Measurements from ENCODE around the gene PTPN9.

GRCh38 chr15:75551091-75551490, 28.0 kb downstream of the PTPN9 start:
- no peak for TF ChIP-seq POLR2A (IDR thresholded peaks at IDR 0.05)
- no peak for TF ChIP-seq CTCF (IDR thresholded peaks at IDR 0.05)
- no peak for TF ChIP-seq POLR2AphosphoS5 (IDR thresholded peaks at IDR 0.05)
